GM21367 (cell line): ENCODE data around the gene NFATC2IP.
"Not testable (repeated sequence)": the region's sequence is repeated elsewhere in the genome, so short reads cannot be mapped to it uniquely, and the experiment has no call there.

Source experiments
- ATAC-seq: cut with Tn5 transposase; IDR thresholded peaks from one replicate; pipeline ENCODE4 v1.9.1; 2021; ENCODE audit not compliant: unreplicated experiment

The NFATC2IP gene

GRCh38 chr16:28964496-28964895, 13.8 kb downstream of the NFATC2IP start:
- ATAC-seq = no peak

- ATAC-seq = no peak
Observed at GRCh38 chr16:28967156-28967555, 16.4 kb downstream of the NFATC2IP start.

GRCh38 chr16:28969696-28970095, 19.0 kb downstream of the NFATC2IP start:
- ATAC-seq = not testable (repeated sequence)

- no peak for ATAC-seq
Observed at GRCh38 chr16:28974007-28974436, 23.3 kb downstream of the NFATC2IP start.

- peak; percentile 74 for ATAC-seq
Observed at GRCh38 chr16:28974437-28975157, 23.9 kb downstream of the NFATC2IP start, which contains the start of gene SPNS1. TSS of gene SPNS1 (plus strand) at chr16:28974778. CDS start at chr16:28975152, 374 bp downstream.

- no peak for ATAC-seq
Observed at GRCh38 chr16:28975158-28975599, 24.4 kb downstream of the NFATC2IP start.

GRCh38 chr16:28977703-28978662, 27.2 kb downstream of the NFATC2IP start:
- no peak for ATAC-seq

GRCh38 chr16:28980330-28980729, 29.6 kb downstream of the NFATC2IP start:
- not testable (repeated sequence) for ATAC-seq

GRCh38 chr16:28980929-28981328, 30.2 kb downstream of the NFATC2IP start:
- no peak for ATAC-seq

GRCh38 chr16:28981517-28981916, 30.8 kb downstream of the NFATC2IP start:
- ATAC-seq = no peak

- ATAC-seq = no peak
Observed at GRCh38 chr16:28982418-28982817, 31.7 kb downstream of the NFATC2IP start.

- ATAC-seq = no peak
Observed at GRCh38 chr16:28982949-28983348, 32.2 kb downstream of the NFATC2IP start.

GRCh38 chr16:28983644-28984043, 32.9 kb downstream of the NFATC2IP start:
- ATAC-seq = no peak

- no peak for ATAC-seq
Observed at GRCh38 chr16:28984091-28984490, 33.4 kb downstream of the NFATC2IP start.

GRCh38 chr16:28984619-28985135, 33.9 kb downstream of the NFATC2IP start, which contains the start of gene LAT:
TSS of gene LAT (plus strand) at chr16:28985052. CDS start at chr16:28985418, 366 bp downstream.
- no peak for ATAC-seq

GRCh38 chr16:28985211-28986041, 34.7 kb downstream of the NFATC2IP start:
- no peak for ATAC-seq

- ATAC-seq = no peak
Observed at GRCh38 chr16:28986046-28986445, 35.3 kb downstream of the NFATC2IP start.

- ATAC-seq = no peak
Observed at GRCh38 chr16:28986492-28986891, 35.8 kb downstream of the NFATC2IP start.

GRCh38 chr16:28987170-28987853, 36.6 kb downstream of the NFATC2IP start:
- ATAC-seq = no peak

- ATAC-seq = no peak
Observed at GRCh38 chr16:28989363-28989762, 38.6 kb downstream of the NFATC2IP start.
